Stimulated activated CD8-positive, alpha-beta memory T cell treated with anti-CD3 and anti-CD28 coated beads, Interleukin-12 subunit alpha, Interleukin-12 subunit beta, amount 100 ng/mL, for 4 hours (primary cell): ENCODE measurements around the gene LCE1D.

Source experiments
- DNase-seq: peaks from one replicate; pipeline ENCODE4 v3.0.0-alpha.2; 2020; ENCODE audit warnings: low read depth

The LCE1D gene

GRCh38 chr1:152796421-152796820 is at the start of gene LCE1D:
LCE1D (plus strand) TSS chr1:152796721; CDS start chr1:152797795, 1,074 bp downstream.
- DNase-seq = no peak

- DNase-seq = no peak
Measured at GRCh38 chr1:152747831-152748230, 48.7 kb upstream of the LCE1D start.

GRCh38 chr1:152752225-152752624 is 44.3 kb upstream of the LCE1D start:
- no peak for DNase-seq

GRCh38 chr1:152753586-152753985 is 42.9 kb upstream of the LCE1D start:
- no peak for DNase-seq

- DNase-seq = no peak
Measured at GRCh38 chr1:152756872-152757271, 39.6 kb upstream of the LCE1D start.

GRCh38 chr1:152757747-152758146 is 38.8 kb upstream of the LCE1D start, which contains the start of gene KPRP:
KPRP (plus strand) TSS chr1:152758025; CDS start chr1:152759589, 1,564 bp downstream.
- no peak for DNase-seq

GRCh38 chr1:152758636-152759035 is 37.9 kb upstream of the LCE1D start:
- DNase-seq = no peak

GRCh38 chr1:152759453-152760173 is 36.9 kb upstream of the LCE1D start:
- no peak for DNase-seq

GRCh38 chr1:152760551-152761190 is 35.9 kb upstream of the LCE1D start:
- DNase-seq = no peak

- no peak for DNase-seq
Measured at GRCh38 chr1:152761609-152762213, 34.8 kb upstream of the LCE1D start.

GRCh38 chr1:152768847-152769533 is 27.5 kb upstream of the LCE1D start:
- no peak for DNase-seq

- no peak for DNase-seq
Measured at GRCh38 chr1:152770411-152770810, 26.1 kb upstream of the LCE1D start.

GRCh38 chr1:152774875-152775274 is 21.6 kb upstream of the LCE1D start, which contains the start of gene LCE1F:
LCE1F (plus strand) TSS chr1:152775140; CDS start chr1:152776372, 1,232 bp downstream.
- DNase-seq = no peak

GRCh38 chr1:152776361-152776760 is 20.2 kb upstream of the LCE1D start:
- no peak for DNase-seq

- no peak for DNase-seq
Measured at GRCh38 chr1:152777510-152778137, 18.9 kb upstream of the LCE1D start.

- DNase-seq = no peak
Measured at GRCh38 chr1:152783095-152783494, 13.4 kb upstream of the LCE1D start.

- no peak for DNase-seq
Measured at GRCh38 chr1:152786077-152786476, 10.4 kb upstream of the LCE1D start, which contains the start of gene LCE1E. LCE1E (plus strand) TSS chr1:152786257; CDS start chr1:152787300, 1,043 bp downstream.

GRCh38 chr1:152795686-152796085 is 835 bp upstream of the LCE1D start:
- DNase-seq = no peak

- no peak for DNase-seq
Measured at GRCh38 chr1:152801333-152801732, 4.8 kb downstream of the LCE1D start.

- DNase-seq = no peak
Measured at GRCh38 chr1:152806576-152806975, 10.1 kb downstream of the LCE1D start, which contains the start of gene LCE1C. LCE1C (minus strand) TSS chr1:152806651; CDS start chr1:152805478, 1,173 bp downstream.

GRCh38 chr1:152811050-152811449 is 14.5 kb downstream of the LCE1D start:
- DNase-seq = no peak

- no peak for DNase-seq
Measured at GRCh38 chr1:152811671-152812070, 15.2 kb downstream of the LCE1D start, which contains the start of gene LCE1B. LCE1B (plus strand) TSS chr1:152811971; CDS start chr1:152812447, 476 bp downstream.
